Globus pallidus (tissue), 1 donor: Measurements from ENCODE around the gene MAST3.
A peak's percentile ranks its signal among the peaks of the same experiment; 100 is the strongest.

Source experiments
- DNase-seq: peaks from one replicate; pipeline ENCODE4 v3.0.0-alpha.2; 2015; ENCODE audit warnings: low spot score

The MAST3 gene

DNA sequence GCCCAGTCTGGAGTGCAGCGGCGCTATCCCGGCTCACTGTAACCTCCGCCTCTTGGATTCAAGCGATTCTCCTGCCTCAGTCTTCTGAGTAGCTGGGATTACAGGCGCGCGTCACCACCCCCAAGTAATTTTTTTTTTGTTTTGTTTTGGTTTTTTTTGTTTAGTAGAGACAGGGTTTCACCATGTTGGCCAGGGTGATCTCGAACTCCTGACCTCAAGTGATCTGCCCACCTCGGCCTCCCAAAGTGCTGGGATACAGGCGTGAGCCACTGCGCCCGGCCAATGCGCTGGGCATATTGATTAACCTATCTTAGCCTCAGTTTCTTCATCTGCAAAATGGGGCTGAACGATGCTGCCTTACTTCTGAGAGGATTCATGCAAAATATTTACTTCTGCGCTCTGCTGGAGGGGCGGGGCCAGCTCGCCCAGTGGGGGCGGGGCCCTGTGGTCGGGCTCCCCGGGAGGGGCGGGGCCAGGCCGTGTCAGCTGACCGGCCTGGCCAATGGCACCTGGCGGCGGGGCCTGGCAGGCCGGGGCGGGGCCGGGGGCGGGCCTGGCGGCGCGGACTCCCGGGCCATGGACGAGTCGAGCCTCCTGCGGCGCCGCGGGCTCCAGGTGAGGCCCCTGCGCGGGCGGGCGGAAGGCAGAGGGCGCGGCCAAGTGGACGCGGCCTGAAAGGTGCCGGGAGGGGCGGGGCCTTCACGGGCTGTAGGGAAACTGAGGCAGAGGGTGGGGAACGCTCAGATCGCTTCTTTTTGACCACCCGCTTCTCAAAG, at the start of gene MAST3:
Gene MAST3 (plus strand): TSS at position 562 of the 776 bp plus-strand sequence. CDS start 15 bp downstream, at position 577.
- peak; percentile 88 for DNase-seq

GRCh38 chr19:18049385-18049784, 48.2 kb upstream of the MAST3 start:
- DNase-seq = peak; percentile 72

- DNase-seq = no peak
These were observed 45.7 kb upstream of the MAST3 start for GRCh38 chr19:18051887-18052286.

DNA sequence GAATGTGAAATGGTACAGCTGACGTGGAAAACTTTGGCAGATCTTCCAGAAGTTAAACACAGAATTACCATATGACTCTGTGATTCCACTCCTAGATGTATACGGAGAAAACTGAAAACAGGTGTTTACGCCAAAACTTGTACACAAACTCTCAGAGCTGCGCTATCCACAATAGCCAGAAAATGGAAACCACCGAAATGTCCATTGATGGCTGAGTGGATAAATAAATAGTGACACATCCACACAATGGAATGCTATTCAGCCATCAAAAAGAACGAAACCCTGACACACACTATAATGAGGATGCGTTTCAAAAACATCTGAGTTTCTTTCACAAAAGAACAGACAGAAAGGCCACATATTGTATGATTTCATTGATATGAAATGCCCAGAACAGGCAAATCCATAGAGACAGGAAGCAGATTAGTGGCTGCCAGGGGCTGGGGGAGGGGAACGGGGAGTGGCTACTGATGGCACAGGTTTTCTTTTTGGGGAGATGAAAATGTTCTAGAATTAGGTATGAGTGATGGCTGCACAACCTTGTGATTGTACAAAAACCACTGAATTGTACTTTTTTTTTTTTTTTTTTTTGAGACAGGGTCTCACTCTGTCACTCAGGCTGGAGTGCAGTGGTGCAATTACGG, 43.9 kb upstream of the MAST3 start:
- DNase-seq = no peak

DNA sequence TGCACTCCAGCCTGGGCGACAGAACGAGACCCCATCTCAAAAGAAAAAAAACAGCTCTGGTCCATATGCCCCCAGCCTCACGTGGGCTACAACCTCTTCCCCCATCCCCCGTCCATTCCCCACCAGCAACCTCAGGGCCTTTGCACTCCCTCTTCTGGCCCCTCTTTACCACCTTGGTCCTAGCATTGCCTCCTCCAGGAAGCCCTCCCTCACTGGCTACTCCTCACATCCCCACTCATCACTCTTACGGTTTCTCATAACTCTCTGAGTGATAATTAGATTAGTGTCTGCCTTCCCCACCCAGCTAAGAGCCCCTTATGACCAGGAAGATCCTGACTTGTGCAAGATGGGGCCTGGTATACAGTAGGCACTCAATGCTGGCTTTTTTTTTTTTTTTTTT, 41.6 kb upstream of the MAST3 start:
- DNase-seq = no peak

- peak; percentile 80 for DNase-seq
These were observed 40.0 kb upstream of the MAST3 start for GRCh38 chr19:18057557-18057956.

GRCh38 chr19:18058208-18059009, 39.2 kb upstream of the MAST3 start:
- DNase-seq = peak; percentile 83

DNA sequence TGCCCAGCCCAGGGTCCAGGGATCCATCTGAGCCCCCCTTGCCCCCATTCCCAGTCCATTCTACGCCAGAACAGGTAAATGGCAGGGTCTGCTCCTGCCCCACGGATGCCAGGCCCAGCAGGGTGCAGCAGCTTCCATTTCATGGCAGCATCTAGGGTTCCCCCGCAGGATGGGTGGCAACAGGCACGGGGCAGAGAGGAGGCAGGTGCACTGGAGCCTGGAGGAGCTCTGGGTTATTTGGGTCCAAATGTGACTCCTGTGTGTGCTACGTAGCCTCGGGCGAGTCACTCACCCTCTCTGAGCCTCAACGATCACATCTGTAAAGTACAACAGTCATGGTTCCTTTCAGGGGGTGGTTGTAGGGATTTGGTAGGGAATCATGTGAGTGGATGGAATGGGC, 38.3 kb upstream of the MAST3 start:
- peak; percentile 15 for DNase-seq

DNA sequence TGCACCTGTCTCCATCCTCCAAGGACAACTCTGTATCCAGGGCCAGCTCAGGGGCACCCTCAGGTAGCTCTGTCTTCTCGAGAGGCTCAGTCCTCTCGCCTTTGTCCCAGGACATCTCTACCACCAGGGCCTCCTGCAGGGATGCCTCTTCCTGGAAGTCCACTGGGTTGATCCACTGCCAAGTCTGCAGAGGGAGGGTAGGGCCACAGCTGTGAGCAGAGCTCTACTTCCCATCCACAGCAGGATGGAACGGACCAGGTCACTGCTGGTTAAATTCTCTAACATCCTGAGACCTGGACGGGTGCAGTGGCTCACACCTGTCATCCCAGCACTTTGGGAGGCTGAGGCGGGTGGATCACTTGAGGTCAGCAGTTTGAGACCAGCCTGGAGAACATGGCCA, 37.7 kb upstream of the MAST3 start:
- no peak for DNase-seq

- no peak for DNase-seq
These were observed 37.1 kb upstream of the MAST3 start for GRCh38 chr19:18060472-18060871.

- no peak for DNase-seq
These were observed 35.5 kb upstream of the MAST3 start for GRCh38 chr19:18062028-18062427.

- DNase-seq = no peak
These were observed 34.1 kb upstream of the MAST3 start for GRCh38 chr19:18063463-18063862.

DNA sequence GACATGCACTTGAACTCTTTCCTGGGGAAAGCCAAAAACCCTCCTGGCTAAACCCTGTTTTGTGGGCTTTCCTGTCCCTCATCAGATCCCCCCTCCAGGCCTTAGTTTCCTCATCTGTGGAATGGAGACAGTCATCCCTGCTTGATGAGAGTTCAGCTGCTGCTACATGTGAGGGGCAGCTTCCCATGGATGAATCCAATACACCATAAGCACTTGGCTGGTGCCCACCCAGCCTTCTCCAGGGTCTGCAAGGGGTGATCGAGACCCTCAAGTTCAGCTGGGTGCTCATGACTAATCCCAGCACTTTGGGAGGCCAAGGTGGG, 32.4 kb upstream of the MAST3 start:
- no peak for DNase-seq

DNA sequence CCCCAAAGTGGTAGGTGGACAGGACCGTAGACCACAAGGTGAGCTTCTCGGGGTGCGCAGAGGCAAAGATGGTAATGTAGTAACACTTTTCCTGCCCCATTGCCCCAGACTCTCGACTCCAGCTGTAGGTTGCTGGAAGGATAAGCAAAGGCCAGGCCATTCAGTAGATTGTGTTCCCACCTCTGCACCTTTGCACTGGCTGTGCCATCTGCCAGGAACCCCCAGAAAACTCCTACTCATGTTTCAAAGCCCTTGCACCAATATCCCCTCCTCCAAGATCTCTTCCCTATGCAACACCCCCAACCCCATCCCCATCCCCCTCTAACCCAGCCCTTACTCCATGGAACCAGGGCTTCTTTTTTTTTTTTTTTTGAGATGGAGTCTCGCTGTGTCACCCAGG, 29.2 kb upstream of the MAST3 start:
- DNase-seq = no peak

- DNase-seq = no peak
These were observed 28.2 kb upstream of the MAST3 start for GRCh38 chr19:18069383-18069782.

DNA sequence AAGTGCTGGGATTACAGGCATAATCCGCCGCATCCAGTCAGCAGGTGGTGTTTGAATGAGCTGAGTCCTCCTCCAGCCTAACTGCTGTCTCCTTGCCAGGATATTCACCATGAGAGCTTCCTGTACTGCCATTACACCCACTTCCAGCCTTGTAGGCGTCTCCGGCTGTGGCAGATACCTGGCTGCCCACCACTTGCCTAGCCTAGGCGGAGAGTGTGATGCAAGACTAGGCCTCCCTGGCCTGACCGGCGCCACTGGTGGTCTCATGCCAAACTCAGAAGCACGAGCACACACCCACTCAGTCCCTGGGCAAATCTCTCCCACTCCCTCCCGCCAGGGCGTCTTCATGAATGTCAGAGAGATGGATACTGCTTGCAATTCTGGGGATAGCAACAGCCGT, 27.4 kb upstream of the MAST3 start:
- DNase-seq = no peak

GRCh38 chr19:18072335-18072734, 25.2 kb upstream of the MAST3 start:
- no peak for DNase-seq

GRCh38 chr19:18073197-18073596, 24.4 kb upstream of the MAST3 start:
- DNase-seq = no peak

GRCh38 chr19:18074192-18074591, 23.4 kb upstream of the MAST3 start:
- no peak for DNase-seq

DNA sequence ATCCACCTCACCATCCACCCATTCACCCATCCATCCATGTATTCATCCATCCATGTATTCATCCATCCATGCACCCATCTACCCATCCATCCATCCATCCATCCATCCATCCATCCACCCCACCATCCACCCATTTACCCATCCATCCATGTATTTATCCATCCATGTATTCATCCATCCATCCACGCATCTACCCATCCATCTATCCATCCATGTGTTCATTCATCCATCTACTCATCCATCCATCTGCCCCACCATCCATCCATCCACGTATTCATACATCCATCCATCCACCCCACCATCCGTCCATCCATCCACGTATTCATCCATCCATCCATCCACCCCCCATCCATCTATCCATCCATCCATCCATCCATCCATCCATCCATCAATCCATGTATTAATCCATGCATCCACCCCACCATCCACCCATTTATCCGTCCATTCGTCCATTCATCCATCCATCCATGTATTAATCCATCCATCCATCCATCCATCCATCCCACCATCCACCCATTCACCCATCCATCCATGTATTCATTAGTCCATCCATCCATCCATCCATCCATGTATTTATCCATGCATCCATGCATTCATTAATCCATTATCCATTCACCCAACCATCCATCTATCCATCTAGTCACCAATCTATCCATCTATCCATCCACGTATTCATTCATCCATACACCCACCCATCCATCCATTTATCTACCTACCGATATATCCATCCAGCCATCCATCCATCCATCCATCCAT, 13.5 kb upstream of the MAST3 start:
- no peak for DNase-seq

DNA sequence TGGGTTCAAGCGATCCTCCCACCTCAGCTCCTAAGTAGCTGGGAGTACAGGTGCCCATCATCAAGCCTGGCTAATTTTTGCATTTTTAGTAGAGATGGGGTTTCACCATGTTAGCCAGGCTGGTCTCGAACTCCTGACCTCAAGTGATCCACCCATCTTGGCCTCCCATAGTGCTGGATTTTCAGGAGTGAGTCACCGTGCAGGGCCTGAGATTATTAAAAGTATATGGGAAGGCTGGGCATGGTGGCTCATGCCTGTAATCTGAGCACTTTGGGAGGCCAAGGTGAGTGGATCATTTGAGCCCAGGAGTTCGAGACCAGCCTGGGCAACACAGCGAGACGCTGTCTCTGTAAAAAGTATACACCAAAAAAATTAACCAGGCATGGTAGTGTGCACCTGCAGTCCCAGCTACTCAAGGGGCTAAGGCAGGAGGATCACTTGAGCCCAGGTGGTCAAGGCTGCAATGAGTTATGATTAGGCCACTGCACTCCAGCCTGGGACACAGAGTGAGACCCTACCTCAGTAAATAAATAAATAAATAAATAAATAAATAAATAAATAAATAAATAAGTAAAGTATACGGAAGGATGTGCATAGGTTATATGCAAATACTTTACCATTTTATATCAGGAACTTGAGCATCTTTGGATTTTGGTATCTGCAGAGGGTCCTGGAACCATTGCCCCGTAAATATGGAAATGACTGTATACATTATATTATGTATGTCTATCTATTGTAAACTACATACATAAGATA, 11.7 kb upstream of the MAST3 start:
- no peak for DNase-seq
